ENCODE measurements around the gene PNMA1. TPM values are rescaled to one million over a fixed set of nuclear protein-coding genes. Genes with fewer than 3 reads are reported as not detected.
A peak's percentile ranks its signal among the peaks of the same experiment; 100 is the strongest.

The PNMA1 gene
- total RNA-seq, 2 experiments from 2014 or later = 52.6 to 55.9 TPM

DNA sequence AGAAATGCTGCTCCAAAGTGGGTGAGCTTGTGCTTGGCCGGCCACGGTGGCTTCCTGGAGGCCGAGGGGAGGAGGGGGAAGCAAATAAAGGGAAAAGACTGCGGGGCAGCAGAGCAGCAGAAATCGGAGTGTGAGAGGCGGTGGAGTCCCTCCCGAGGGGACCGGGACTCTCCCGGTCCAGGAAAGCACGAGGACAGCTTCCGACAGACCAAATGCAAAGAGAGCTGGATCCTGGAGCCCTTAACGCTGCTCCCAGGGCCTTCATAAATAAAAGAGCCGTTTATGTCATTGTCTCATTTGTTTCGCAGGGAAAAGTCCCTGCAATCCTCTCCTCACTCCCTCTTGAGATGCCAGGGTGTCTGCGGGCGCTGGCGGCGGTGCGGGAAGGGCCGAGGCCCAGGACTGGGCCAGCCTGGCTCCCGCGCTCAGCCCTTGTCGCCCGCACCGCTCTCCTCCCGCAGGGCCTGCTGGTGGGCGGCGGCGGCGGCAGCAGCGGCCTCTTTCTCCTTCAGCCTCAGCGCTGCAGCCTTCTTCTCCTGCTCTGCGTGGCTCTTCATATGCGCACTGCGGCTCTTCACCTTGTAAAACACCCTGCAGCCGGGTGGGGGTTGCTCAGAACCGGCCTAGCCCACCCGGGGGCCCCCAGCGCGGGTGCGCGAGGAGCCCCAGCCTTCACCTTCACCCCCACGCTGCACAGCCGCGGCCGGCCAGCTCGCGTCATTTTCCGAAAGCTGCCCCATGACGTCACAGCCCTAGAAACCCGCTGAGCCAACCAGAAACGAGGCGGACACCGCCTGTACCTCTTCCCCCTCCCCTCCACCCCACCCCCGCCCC, 4.5 kb upstream of the PNMA1 start:
- no peaks in the 10 kb centered on the region for H3K27me3 ChIP-seq (ENCODE audit: control insufficient read depth in 1 of 2, insufficient read depth in 2 of 2, low read length in 2 of 2)
- intact Hi-C loops (cut with DNase I, micrococcal nuclease) = loop anchor here in 1 of 2 experiments (5.0 kb wide), 1 partner anchor 234 kb away; the partner anchor contains the start of genes COQ6 and FAM161B
- TF ChIP-seq, protein P1, sequence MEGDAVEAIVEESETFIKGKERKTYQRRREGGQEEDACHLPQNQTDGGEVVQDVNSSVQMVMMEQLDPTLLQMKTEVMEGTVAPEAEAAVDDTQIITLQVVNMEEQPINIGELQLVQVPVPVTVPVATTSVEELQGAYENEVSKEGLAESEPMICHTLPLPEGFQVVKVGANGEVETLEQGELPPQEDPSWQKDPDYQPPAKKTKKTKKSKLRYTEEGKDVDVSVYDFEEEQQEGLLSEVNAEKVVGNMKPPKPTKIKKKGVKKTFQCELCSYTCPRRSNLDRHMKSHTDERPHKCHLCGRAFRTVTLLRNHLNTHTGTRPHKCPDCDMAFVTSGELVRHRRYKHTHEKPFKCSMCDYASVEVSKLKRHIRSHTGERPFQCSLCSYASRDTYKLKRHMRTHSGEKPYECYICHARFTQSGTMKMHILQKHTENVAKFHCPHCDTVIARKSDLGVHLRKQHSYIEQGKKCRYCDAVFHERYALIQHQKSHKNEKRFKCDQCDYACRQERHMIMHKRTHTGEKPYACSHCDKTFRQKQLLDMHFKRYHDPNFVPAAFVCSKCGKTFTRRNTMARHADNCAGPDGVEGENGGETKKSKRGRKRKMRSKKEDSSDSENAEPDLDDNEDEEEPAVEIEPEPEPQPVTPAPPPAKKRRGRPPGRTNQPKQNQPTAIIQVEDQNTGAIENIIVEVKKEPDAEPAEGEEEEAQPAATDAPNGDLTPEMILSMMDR (IDR thresholded peaks at IDR 0.05) = no peak
- peaks cover 11% of the 10 kb centered on the region for H3K4me1 ChIP-seq (ENCODE audit: insufficient read depth, low read length)
- no peak for ATAC-seq (ENCODE audit: poor library complexity)
- DNase-seq = peak in 1 of 14 experiments; percentile 22
- ChIA-PET POLR2A (no interaction called here), CTCF (no interaction called here)
- Mint-ChIP-seq H3K27ac (no peak overlapping the region), H3K4me1 (ENCODE audit: low read depth) (peaks cover 11% of the 10 kb centered on the region), H3K36me3 (ENCODE audit: low read depth) (peaks cover 78% of the 10 kb centered on the region), H3K27me3 (no peaks in the 10 kb centered on the region), H3K4me3 (no peak overlapping the region), H3K9me3 (no peaks in the 10 kb centered on the region)
- no peak overlapping the region for H3K4me3 ChIP-seq (ENCODE audit: low read length)
- peaks cover 71% of the 10 kb centered on the region for H3K36me3 ChIP-seq (ENCODE audit: insufficient read depth, low read length)
- no peaks in the 10 kb centered on the region for H3K9me3 ChIP-seq (ENCODE audit: control insufficient read depth in 1 of 2, insufficient read depth in 1 of 2, low read length in 2 of 2)
- H3K27ac ChIP-seq (ENCODE audit: low read depth in 1 of 2, low read length in 2 of 2) = no peak overlapping the region

DNA sequence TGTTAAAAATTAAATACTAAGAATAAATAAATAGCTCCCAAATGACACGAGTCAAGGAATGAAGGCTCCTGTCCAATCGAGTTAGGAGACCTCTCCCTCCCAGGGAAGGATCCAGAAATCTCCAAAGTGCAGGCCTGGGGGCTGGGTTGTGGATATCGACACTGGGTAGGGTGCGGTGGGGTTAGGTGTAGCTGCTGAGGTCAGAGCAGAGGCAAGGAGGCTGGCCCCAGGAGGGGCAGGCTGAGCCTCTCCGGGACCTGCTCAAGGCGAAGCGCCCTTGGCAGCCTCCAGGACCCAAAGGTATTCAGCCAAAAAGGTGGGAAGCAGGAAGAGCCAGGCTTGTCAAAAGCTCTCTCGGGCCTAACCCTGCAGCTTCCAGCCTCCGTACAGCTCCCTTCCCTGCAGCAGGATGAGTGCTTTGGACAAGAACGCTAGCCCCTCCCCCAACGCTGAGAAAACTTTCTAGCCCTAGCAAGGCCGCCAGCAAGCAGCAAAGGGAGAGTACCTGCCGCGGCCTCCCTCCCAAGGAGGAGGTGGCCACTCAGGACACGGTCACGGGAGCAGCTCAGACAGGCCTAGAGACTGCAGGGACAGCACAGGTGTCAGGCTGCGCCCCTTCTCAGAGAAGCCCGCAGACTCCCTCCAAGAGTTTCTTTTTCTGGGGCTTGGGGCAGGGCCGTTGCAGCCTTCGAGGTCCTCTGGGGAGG, 3.7 kb upstream of the PNMA1 start:
- ChIA-PET POLR2A (interaction anchor here (0.9 kb wide), 1 partner anchor 68 kb away, joined by 3 read pairs; no protein-coding TSS in a partner anchor), CTCF (interaction anchor here (0.6 to 1.5 kb wide), 2 partner anchors 146 to 180 kb away, joined by 3 read pairs; no protein-coding TSS in a partner anchor)
- peaks cover 14% of the 10 kb centered on the region for H3K4me1 Mint-ChIP-seq (ENCODE audit: low read depth)
- H3K4me3 ChIP-seq (ENCODE audit: low read length) = no peak overlapping the region
- H3K27me3 ChIP-seq (ENCODE audit: control insufficient read depth in 1 of 2, insufficient read depth in 2 of 2, low read length in 2 of 2) = no peaks in the 10 kb centered on the region
- peaks cover 63% of the 10 kb centered on the region for H3K36me3 ChIP-seq (ENCODE audit: insufficient read depth, low read length)
- no peaks in the 10 kb centered on the region for H3K27me3 Mint-ChIP-seq
- DNase-seq (peak in 1 of 14 experiments; percentile 24), ATAC-seq (ENCODE audit: poor library complexity) (no peak)
- H3K27ac ChIP-seq (ENCODE audit: low read depth in 1 of 2, low read length in 2 of 2) = no peak overlapping the region
- H3K9me3 ChIP-seq (ENCODE audit: control insufficient read depth in 1 of 2, insufficient read depth in 1 of 2, low read length in 2 of 2) = no peaks in the 10 kb centered on the region
- H3K27ac Mint-ChIP-seq = no peak overlapping the region
- TF ChIP-seq, protein P1 (IDR thresholded peaks at IDR 0.05) = no peak
- peaks cover 78% of the 10 kb centered on the region for H3K36me3 Mint-ChIP-seq (ENCODE audit: low read depth)
- peaks cover 13% of the 10 kb centered on the region for H3K4me1 ChIP-seq (ENCODE audit: insufficient read depth, low read length)
- intact Hi-C loops (cut with DNase I, micrococcal nuclease) = loop anchor here in 1 of 2 experiments (5.0 kb wide), 1 partner anchor 234 kb away; the partner anchor contains the start of genes COQ6 and FAM161B
- H3K9me3 Mint-ChIP-seq = no peaks in the 10 kb centered on the region
- H3K4me3 Mint-ChIP-seq = no peak overlapping the region

DNA sequence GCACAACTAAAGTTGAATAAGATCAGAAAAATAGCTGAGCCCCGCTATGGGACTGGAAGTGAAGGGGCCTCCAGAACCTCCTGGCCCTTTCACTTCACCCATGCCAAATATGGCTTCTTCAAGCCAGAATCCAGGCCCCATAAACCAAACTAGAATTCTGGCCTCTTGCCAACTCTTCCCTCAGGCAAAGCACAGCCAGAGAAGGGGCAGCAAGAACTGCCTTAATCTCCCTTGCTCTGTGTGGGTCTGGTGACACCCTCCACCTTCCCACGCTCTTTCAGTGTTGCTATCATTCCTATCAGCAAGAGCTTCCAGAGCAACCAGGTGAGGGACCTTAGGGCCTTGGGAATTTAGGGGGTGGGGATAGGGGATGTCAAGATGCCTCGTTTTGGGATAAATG, 3.1 kb upstream of the PNMA1 start:
- H3K9me3 ChIP-seq (ENCODE audit: control insufficient read depth in 1 of 2, insufficient read depth in 1 of 2, low read length in 2 of 2) = no peaks in the 10 kb centered on the region
- Mint-ChIP-seq H3K4me3 (peak overlapping the region; percentile 15), H3K27ac (peak overlapping the region; percentile 53), H3K4me1 (ENCODE audit: low read depth) (peaks cover 20% of the 10 kb centered on the region), H3K36me3 (ENCODE audit: low read depth) (peaks cover 78% of the 10 kb centered on the region), H3K9me3 (no peaks in the 10 kb centered on the region), H3K27me3 (no peaks in the 10 kb centered on the region)
- ChIA-PET POLR2A (interaction anchor here (0.6 to 0.9 kb wide), 2 partner anchors 51 to 69 kb away, joined by 3 read pairs; no protein-coding TSS in a partner anchor), CTCF (interaction anchor here (0.6 to 1.5 kb wide), 2 partner anchors 146 to 180 kb away, joined by 3 read pairs; no protein-coding TSS in a partner anchor)
- peaks cover 19% of the 10 kb centered on the region for H3K4me1 ChIP-seq (ENCODE audit: insufficient read depth, low read length)
- ATAC-seq (ENCODE audit: poor library complexity) (no peak), DNase-seq (peak in 1 of 14 experiments; percentile 10)
- no peak overlapping the region for H3K27ac ChIP-seq (ENCODE audit: low read depth in 1 of 2, low read length in 2 of 2)
- intact Hi-C loops (cut with DNase I, micrococcal nuclease) = loop anchor here in 1 of 2 experiments (5.0 kb wide), 1 partner anchor 235 kb away; the partner anchor contains the start of genes COQ6 and FAM161B
- no peaks in the 10 kb centered on the region for H3K27me3 ChIP-seq (ENCODE audit: control insufficient read depth in 1 of 2, insufficient read depth in 2 of 2, low read length in 2 of 2)
- no peak overlapping the region for H3K4me3 ChIP-seq (ENCODE audit: low read length)
- H3K36me3 ChIP-seq (ENCODE audit: insufficient read depth, low read length) = peaks cover 57% of the 10 kb centered on the region
- TF ChIP-seq, protein P1 (IDR thresholded peaks at IDR 0.05) = no peak
